DOHH2 (cell line): ENCODE results near the gene ZSWIM6.

ENCODE experiments used
- H3F3A ChIP-seq: fragments of 200-600 bp; sonication (generic), shearing (Covaris generic); 2 replicates; pipeline ENCODE4 v1.6.0; 2016; ENCODE audit warnings: antibody characterized with exemption, mild to moderate bottlenecking; ENCODE audit not compliant: control insufficient read depth, insufficient read depth
- H3K27ac ChIP-seq: fragments of 200-600 bp; sonication (generic); 2 replicates; pipeline ENCODE4 v1.5.1; 2014; ENCODE audit warnings: low read depth, mild to moderate bottlenecking, low read length, moderate library complexity
- H3K27me3 ChIP-seq: fragments of 200-600 bp; sonication (generic); 2 replicates; pipeline ENCODE4 v1.6.1; 2014; ENCODE audit warnings: mild to moderate bottlenecking, low read length, mixed read lengths; ENCODE audit not compliant: control insufficient read depth
- H3K36me3 ChIP-seq: fragments of 200-600 bp; sonication (generic); 2 replicates; pipeline ENCODE4 v1.6.1; 2014; ENCODE audit warnings: mild to moderate bottlenecking, low read length, moderate library complexity, mixed read lengths; ENCODE audit not compliant: control insufficient read depth
- H3K4me1 ChIP-seq: fragments of 200-600 bp; sonication (generic); 2 replicates; pipeline ENCODE4 v1.6.1; 2014; ENCODE audit warnings: mild to moderate bottlenecking, low read length, mixed read lengths; ENCODE audit not compliant: control insufficient read depth
- H3K4me2 ChIP-seq: fragments of 200-600 bp; sonication (generic); 2 replicates; pipeline ENCODE4 v1.6.0; 2014; ENCODE audit warnings: mild to moderate bottlenecking, low read length, moderate library complexity
- H3K4me3 ChIP-seq: fragments of 200-600 bp; sonication (generic); 2 replicates; pipeline ENCODE4 v1.5.1; 2014; ENCODE audit warnings: mild to moderate bottlenecking, low read length, mixed read lengths
- H3K79me2 ChIP-seq: fragments of 200-600 bp; sonication (generic); 2 replicates; pipeline ENCODE4 v1.6.1; 2014; ENCODE audit warnings: mild to moderate bottlenecking, low read length, mixed read lengths; ENCODE audit not compliant: control insufficient read depth
- H3K9me2 ChIP-seq: fragments of 200-600 bp; sonication (generic); replicated peaks from 2 replicates; pipeline ENCODE4 v1.6.1; 2014; ENCODE audit warnings: mild to moderate bottlenecking, low read length, mixed read lengths; ENCODE audit not compliant: control insufficient read depth
- H3K9me3 ChIP-seq: fragments of 200-600 bp; sonication (generic); 2 replicates; pipeline ENCODE4 v1.6.1; 2014; ENCODE audit warnings: antibody characterized with exemption, low read length, mixed read lengths; ENCODE audit not compliant: control insufficient read depth, insufficient read depth
- H4K20me1 ChIP-seq: fragments of 200-600 bp; sonication (generic); 2 replicates; pipeline ENCODE4 v1.6.0; 2014; ENCODE audit warnings: low read depth, mild to moderate bottlenecking, antibody characterized with exemption, low read length, moderate library complexity; ENCODE audit not compliant: control insufficient read depth, insufficient read depth
- CTCF ChIP-seq: fragments of 200-600 bp; sonication (generic); IDR thresholded peaks from one replicate; pipeline ENCODE4 v1.5.1; 2014; ENCODE audit warnings: antibody characterized with exemption, mild to moderate bottlenecking, low read depth, low read length; ENCODE audit not compliant: poor library complexity, severe bottlenecking
- EZH2phosphoT487 ChIP-seq: fragments of 200-600 bp; sonication (generic); IDR thresholded peaks from 2 replicates; pipeline ENCODE4 v1.6.1; 2017; ENCODE audit warnings: borderline replicate concordance, mild to moderate bottlenecking, antibody characterized with exemption, low read length, moderate library complexity, mixed read lengths

ZSWIM6 gene

GRCh38 chr5:61351733-61352132 lies 19.7 kb downstream of the ZSWIM6 start:
- Histone ChIP-seq H3K9me2 (no peaks in the 10 kb centered on the region), H3K79me2 (no peaks in the 10 kb centered on the region), H3K4me3 (no peak overlapping the region), H3K4me1 (no peaks in the 10 kb centered on the region), H3K36me3 (no peaks in the 10 kb centered on the region), H3F3A (no peaks in the 10 kb centered on the region), H4K20me1 (no peaks in the 10 kb centered on the region), H3K9me3 (no peaks in the 10 kb centered on the region), H3K27me3 (no peaks in the 10 kb centered on the region), H3K27ac (no peak overlapping the region), H3K4me2 (no peak overlapping the region)
- no peak for TF ChIP-seq EZH2phosphoT487
- no peak for TF ChIP-seq CTCF

- H3K4me1 ChIP-seq: no peaks in the 10 kb centered on the region
- no peaks in the 10 kb centered on the region for H3F3A ChIP-seq
- H3K27me3 ChIP-seq: no peaks in the 10 kb centered on the region
- H3K27ac ChIP-seq: no peak overlapping the region
- peaks cover 4% of the 10 kb centered on the region; the same call in 1 of the 2 replicates for H3K9me3 ChIP-seq
- no peak overlapping the region for H3K4me3 ChIP-seq
- no peaks in the 10 kb centered on the region for H4K20me1 ChIP-seq
- H3K79me2 ChIP-seq: no peaks in the 10 kb centered on the region
- H3K36me3 ChIP-seq: no peaks in the 10 kb centered on the region
- no peak for TF ChIP-seq CTCF
- no peak for TF ChIP-seq EZH2phosphoT487
- H3K4me2 ChIP-seq: no peak overlapping the region
- H3K9me2 ChIP-seq: no peaks in the 10 kb centered on the region
Observed at GRCh38 chr5:61352180-61352579, 20.1 kb downstream of the ZSWIM6 start.

- H4K20me1 ChIP-seq: no peaks in the 10 kb centered on the region
- no peak overlapping the region for H3K27ac ChIP-seq
- no peaks in the 10 kb centered on the region for H3F3A ChIP-seq
- H3K4me2 ChIP-seq: no peak overlapping the region
- no peaks in the 10 kb centered on the region for H3K9me2 ChIP-seq
- H3K9me3 ChIP-seq: peaks cover 8% of the 10 kb centered on the region
- TF ChIP-seq CTCF: no peak
- TF ChIP-seq EZH2phosphoT487: no peak
- no peaks in the 10 kb centered on the region for H3K36me3 ChIP-seq
- H3K4me1 ChIP-seq: no peaks in the 10 kb centered on the region
- H3K79me2 ChIP-seq: no peaks in the 10 kb centered on the region
- H3K27me3 ChIP-seq: no peaks in the 10 kb centered on the region
- no peak overlapping the region for H3K4me3 ChIP-seq
Observed at GRCh38 chr5:61352612-61353156, 20.6 kb downstream of the ZSWIM6 start.

- H3K9me2 ChIP-seq: no peaks in the 10 kb centered on the region
- H3F3A ChIP-seq: no peaks in the 10 kb centered on the region
- no peaks in the 10 kb centered on the region for H3K36me3 ChIP-seq
- H3K4me1 ChIP-seq: no peaks in the 10 kb centered on the region
- no peaks in the 10 kb centered on the region for H3K27me3 ChIP-seq
- no peak overlapping the region for H3K27ac ChIP-seq
- H3K79me2 ChIP-seq: no peaks in the 10 kb centered on the region
- no peaks in the 10 kb centered on the region for H4K20me1 ChIP-seq
- no peak overlapping the region for H3K4me3 ChIP-seq
- TF ChIP-seq CTCF: no peak
- TF ChIP-seq EZH2phosphoT487: no peak
- H3K4me2 ChIP-seq: no peak overlapping the region
- H3K9me3 ChIP-seq: peaks cover 11% of the 10 kb centered on the region
Observed at GRCh38 chr5:61353293-61353692, 21.2 kb downstream of the ZSWIM6 start.
